HEK293 (cell line): ENCODE data around the gene PPP1R3F.

Experiments used
- BCL11A ChIP-seq: fragments of 450-650 bp; formaldehyde crosslinking; IDR thresholded peaks from 2 replicates; pipeline ENCODE4 v1.5.1; 2016; ENCODE audit warnings: low read depth, missing biosample characterization, missing genetic modification characterization
- CTCF ChIP-seq: fragments of 450-650 bp; formaldehyde crosslinking; IDR thresholded peaks from 2 replicates; pipeline ENCODE4 v1.5.1; 2016; ENCODE audit warnings: missing biosample characterization, missing genetic modification characterization
- KLF1 ChIP-seq: fragments of 450-650 bp; formaldehyde crosslinking; IDR thresholded peaks from 2 replicates; pipeline ENCODE4 v1.5.1; 2016; ENCODE audit warnings: missing biosample characterization, missing genetic modification characterization
- KLF16 ChIP-seq: fragments of 450-650 bp; formaldehyde crosslinking; IDR thresholded peaks from 2 replicates; pipeline ENCODE4 v1.5.1; 2017; ENCODE audit warnings: missing biosample characterization, missing genetic modification characterization
- TCF7L2 ChIP-seq: IDR thresholded peaks from 2 replicates; pipeline ENCODE4 v1.6.1; 2011; ENCODE audit warnings: low read depth, mild to moderate bottlenecking, inconsistent platforms, low read length, moderate library complexity, borderline replicate concordance
- ZBTB8A ChIP-seq: fragments of 450-650 bp; formaldehyde crosslinking; IDR thresholded peaks from 2 replicates; pipeline ENCODE4 v1.5.1; 2016; ENCODE audit warnings: missing biosample characterization, missing genetic modification characterization
- ZNF112 ChIP-seq: fragments of 450-650 bp; formaldehyde crosslinking; IDR thresholded peaks from 2 replicates; pipeline ENCODE4 v1.5.0; 2017; ENCODE audit warnings: missing biosample characterization, missing genetic modification characterization
- ZNF2 ChIP-seq: fragments of 450-650 bp; formaldehyde crosslinking; IDR thresholded peaks from 2 replicates; pipeline ENCODE4 v1.5.1; 2016; ENCODE audit warnings: missing biosample characterization, missing genetic modification characterization
- ZNF24 ChIP-seq: fragments of 450-650 bp; formaldehyde crosslinking; IDR thresholded peaks from 2 replicates; pipeline ENCODE4 v1.5.1; 2016; ENCODE audit warnings: missing biosample characterization, missing genetic modification characterization
- ZNF274 ChIP-seq, 2 experiments: fragments of 200-500 bp in 1 of 2; fragments of 450-650 bp in 1 of 2; sonication (Bioruptor generic) in 1 of 2; formaldehyde crosslinking in 1 of 2; IDR thresholded peaks; 2 replicates each; pipeline versions ENCODE4 v1.5.1 to v1.6.1; 2014 to 2016; ENCODE audit warnings: borderline replicate concordance in 1 of 2, inconsistent platforms in 1 of 2, low read length in 1 of 2, missing biosample characterization in 1 of 2, missing genetic modification characterization in 1 of 2

DNA sequence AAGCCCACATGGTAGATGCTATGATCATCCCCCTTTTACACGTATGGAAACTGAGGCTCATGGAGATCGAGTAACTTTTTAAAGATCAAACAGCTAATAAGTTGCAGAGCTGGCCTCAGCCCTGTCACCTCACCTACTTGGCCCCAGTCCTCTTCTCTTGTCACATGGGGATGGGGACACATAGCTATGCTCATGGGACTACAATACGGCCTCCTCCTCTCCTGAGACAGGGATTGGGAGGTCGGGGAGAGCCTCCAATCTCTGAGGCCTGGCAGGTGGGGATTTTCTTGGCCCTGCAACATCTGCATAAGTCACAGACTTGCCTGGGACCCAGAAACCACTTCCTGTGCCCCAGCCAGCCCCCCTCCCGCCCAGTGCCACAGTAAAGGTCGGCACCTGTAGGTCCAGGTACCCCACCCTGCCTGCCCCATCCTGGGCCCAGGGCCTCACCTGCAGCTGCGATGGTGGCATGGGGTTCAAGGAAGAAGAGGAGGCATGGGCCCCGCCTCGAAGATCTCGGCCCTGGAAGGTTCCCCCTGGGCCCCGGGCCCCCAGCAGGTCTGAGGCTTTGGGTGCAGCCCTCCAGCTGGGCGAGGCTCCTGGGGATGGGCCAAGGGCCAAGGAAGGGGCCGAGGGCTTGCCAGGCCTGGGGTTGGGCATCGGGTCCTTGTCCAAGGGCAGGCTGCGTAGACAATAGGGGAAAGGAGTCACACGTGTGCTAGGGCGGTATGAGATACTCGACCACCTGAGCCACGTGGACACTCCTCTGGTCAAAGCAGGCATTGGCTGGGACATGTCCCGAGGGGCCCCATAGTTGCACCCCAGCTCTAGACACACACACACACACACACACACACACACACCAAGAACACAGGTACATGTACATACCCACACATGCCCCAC, 11.5 kb upstream of the PPP1R3F start:
- TF ChIP-seq KLF1 (tag by site-specific recombination) (no peak), ZBTB8A (tag by site-specific recombination) (no peak), ZNF112 (no peak), BCL11A (tag by site-specific recombination) (no peak), ZNF24 (tag by site-specific recombination) (no peak), ZNF2 (no peak), TCF7L2 (no peak), KLF16 (tag by site-specific recombination) (no peak), ZNF274 (IDR thresholded peaks at IDR 0.05; ENCODE audit: low read length) (no peak), ZNF274 (tag by site-specific recombination; IDR thresholded peaks at IDR 0.05; ENCODE audit: borderline replicate concordance) (no peak), CTCF (no peak)
